HG03064 (cell line): Measurements from ENCODE around the gene BAZ2B.

ENCODE experiments used
- ATAC-seq: cut with Tn5 transposase; IDR thresholded peaks from one replicate; pipeline ENCODE4 v1.9.1; 2021; ENCODE audit warnings: low read depth; ENCODE audit not compliant: unreplicated experiment

The BAZ2B gene

GRCh38 chr2:159484532-159484931 lies 131.8 kb downstream of the BAZ2B start:
- no peak for ATAC-seq

- no peak for ATAC-seq
Measured at GRCh38 chr2:159476329-159476728, 140.0 kb downstream of the BAZ2B start.

DNA sequence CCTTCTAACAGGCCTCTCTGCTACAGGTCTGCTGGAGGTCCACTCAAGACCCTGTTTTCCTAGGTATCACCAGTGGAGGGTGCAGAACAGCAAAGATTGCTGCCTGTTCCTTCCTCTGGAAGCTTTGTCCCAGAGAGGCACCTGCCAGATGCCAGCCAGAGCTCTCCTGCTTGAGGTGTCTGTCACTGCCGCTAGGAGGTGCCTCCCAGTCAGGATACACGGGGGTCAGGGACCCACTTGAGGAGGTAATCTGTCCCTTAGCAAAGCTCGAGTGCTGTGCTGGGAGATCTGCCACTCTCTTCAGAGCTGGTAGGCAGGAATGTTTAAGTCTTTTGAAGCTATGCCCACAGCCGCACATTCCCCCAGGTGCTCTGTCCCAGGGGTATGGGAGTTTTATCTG lies 140.6 kb downstream of the BAZ2B start:
- no peak for ATAC-seq

DNA sequence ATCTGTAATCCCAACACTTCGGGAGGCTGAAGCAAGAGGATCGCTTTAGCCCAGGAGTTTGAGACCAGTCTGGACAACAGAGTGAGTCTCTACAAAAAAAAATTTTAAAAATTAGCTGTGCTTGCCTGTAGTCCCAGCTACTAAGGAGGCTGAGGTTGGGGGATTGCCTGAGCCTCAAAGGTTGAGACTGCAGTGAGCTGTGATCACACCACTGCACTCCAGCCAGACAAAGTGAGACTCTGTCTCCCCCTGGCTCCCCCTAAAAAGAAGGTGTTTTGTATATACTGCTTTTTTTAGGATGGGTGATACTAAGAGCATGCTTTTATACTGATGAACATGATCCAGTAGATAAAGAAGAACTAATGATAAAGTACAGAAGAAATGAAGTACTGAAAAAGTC lies 145.0 kb downstream of the BAZ2B start:
- no peak for ATAC-seq

GRCh38 chr2:159468257-159468656 lies 148.1 kb downstream of the BAZ2B start:
- ATAC-seq = no peak

DNA sequence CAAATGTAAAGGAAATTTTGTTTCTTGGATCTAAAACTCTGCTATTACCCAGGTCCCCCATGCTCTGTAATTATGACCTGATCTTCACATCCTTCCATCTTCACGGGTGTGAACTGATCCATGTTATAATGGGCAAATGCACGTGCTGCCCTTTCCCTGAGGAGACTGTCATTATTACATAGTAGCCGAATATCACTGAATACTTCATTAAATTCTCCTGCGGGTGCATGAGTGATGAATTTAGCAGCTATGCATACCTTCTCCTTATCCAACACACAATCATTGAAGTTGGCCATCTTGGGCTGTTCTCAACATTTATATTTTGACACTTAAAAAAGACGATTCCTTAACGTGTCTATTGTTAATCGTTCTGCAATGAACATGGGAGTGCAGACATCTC lies 153.4 kb downstream of the BAZ2B start:
- ATAC-seq = no peak

DNA sequence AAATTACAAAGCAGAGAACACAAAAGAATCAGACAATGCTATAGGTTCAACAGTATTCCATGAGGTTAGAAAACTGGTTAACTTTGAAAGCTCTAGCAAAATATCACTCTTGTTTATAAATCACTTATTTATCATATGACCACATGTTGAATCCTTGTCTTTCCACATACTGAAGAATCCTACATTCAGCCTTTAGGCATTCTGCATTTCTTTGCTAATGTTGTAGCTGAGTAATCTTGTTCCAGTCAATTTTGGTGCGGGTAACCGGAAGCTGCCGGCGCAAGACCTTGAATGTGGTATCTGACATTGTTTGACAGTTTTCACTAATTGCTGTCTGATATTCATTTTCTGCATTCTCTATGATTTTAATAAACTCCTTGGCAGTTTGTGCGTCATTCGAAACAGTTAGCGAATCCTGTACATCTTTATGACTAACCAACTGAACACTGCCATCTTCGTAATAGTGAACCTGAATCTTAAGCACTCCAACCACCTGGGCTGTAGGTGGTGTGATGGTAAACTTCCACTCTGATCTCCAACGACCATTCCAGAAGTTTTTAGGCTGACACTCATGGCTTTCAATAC lies 154.1 kb downstream of the BAZ2B start:
- ATAC-seq = no peak

DNA sequence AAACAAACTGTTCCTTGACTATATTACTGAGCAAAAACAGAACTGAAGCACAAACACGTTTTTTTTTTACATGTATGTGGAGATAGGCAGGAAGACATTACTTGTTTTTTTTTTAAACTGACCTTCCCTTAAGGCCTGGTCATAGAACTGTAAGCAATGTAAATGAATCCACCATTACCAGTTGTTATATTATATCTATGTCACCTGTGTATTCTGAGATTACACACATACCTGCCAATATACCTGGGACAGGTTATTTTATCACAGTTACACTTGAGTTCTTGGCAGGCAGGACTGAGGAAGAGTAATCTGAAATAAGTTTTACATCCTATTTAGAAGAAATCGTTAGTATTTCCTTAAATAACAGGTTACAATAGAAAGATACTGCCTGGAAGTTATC lies 155.3 kb downstream of the BAZ2B start:
- ATAC-seq = no peak

DNA sequence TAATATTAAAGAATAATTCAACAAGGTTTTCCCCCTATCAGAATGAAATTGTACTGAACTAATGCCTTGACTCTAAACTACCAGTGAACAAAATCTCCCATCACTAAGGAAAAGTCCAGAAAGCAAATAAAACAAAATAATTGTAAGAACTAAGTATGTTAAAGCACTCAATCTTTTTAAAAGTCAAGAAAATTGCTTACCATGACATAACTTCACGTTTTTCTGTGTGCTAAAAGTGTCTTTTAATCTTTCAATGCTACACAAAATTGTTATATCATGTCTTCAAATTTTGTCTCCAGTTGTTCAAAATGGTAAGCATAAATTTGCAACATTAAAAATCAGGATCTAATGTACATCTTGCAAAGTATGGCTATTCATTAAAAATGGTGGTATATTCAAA lies 156.1 kb downstream of the BAZ2B start:
- no peak for ATAC-seq

DNA sequence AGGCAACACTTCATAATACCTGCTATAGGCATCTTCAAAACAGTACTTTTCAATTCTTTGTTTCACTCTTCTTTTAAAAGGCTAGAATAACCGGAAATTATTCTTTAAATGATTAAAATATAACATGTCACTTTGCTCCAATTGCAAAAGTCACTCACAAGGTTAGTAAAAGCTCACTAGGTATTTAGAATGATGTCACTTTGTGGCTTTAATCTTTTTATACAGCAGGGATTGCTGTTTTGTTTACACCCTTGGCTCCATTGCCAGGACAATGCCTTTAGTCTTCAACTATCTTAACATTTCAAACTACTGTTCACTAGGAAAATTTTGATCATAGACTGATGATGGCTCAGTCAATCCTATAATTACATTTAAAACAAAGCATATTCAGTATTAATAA lies 157.1 kb downstream of the BAZ2B start:
- ATAC-seq = no peak

DNA sequence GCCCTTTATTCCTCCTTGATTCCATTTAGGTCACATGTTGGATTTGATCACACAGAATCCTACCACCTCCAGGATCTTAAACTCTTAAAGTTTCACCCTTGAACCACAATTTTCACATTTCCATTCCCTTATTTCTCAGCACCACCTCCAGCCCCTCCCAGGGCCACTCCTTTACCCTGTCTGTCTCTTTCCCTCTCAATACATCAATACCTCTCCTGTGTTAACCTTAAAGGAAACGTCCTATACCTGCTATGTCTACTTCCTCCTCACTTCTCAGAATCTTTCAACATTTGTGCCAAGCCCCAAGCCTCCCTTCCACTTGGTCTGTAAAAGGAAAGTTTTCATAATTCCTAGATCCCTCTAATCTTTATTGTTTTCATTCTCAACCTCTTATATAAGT lies 158.8 kb downstream of the BAZ2B start:
- ATAC-seq = no peak

DNA sequence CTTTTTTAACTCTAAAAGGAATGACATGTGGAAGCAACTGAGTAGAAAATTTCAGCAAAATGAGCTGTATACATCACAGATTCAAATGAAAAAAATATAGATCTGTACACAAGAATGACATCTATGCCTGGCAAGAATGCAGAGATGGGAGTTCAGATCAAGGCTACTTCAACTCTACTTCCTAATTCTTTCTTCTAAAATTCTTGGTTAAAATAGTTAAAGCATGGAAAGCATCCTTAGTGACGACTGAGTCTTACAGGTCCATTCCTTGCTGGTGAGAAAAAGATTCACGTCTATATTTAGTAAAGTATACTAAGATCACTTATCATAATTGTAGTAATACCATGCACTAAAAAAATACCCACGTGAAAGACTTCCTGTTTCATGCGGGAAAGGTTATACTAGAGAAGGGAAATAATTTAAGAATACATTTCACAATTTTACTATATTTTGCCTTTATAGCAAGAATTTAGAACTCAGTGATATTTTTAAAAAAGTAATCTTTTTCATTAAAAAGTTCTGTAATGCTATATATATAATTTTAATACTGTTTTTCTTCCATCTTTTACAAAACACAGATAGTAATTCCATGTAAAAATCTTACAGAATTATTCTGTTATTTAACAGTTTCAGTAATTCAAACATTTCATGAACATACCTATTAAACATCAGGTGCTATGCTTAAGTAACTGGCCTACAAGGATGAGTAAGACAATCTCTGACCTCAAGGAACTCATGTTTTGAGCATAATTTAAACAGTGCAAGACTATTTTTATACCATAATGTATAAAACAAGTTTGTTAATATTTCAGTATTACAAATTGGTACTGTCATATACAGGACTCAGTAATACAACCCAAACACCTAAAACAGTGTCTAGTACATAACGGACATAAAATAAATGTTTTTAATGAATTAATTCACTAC lies 159.6 kb downstream of the BAZ2B start:
- no peak for ATAC-seq

DNA sequence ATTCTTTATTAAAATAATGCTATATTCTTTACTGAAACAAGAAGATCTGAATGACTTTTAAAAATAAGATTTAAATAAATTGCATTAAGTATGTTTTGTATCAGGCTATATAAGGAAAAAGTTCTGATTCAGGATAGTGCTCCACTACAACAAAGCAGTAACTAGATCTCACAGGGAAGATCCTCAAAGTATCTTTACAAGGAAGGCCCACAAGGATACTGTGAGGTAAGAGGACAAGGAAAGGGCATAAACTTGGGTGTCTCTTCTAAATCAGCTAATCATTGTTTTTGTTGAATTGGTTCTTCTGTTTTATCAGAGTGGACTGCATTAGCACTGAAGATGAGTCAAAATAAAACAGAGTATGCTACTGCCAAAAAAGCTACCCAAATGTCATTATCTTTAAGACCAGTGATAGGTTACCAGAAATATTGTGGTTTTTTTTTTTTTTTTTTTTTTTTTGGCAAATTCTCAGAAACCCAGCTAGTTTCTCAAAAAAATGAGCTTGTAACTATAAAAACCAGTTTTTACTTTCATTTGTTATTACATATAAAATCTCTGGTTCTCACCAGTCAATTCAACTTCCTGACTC lies 160.9 kb downstream of the BAZ2B start:
- no peak for ATAC-seq

- ATAC-seq = no peak
Measured at GRCh38 chr2:159454185-159454584, 162.2 kb downstream of the BAZ2B start.

DNA sequence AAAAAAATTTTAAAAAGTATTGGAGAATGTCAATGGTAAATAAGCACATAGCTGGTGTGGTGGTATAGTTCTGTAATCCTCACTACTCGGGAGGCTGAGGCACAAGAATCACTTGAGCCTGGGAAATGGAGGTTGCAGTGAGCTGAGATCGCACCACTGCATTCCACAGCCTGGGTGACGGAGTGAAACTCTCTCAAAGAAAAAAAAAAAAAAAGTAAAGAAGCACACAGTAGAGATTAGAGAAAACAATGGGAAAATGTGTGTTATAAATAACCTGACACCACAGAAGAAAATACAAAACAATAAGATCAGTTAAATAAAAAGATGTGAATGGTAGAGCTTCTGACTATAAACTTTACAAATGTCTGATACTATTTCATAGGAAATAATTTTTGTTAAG lies 166.2 kb downstream of the BAZ2B start:
- no peak for ATAC-seq

- ATAC-seq = no peak
Measured at GRCh38 chr2:159449504-159450124, 166.7 kb downstream of the BAZ2B start.

GRCh38 chr2:159446817-159447216 lies 169.5 kb downstream of the BAZ2B start:
- ATAC-seq = no peak

DNA sequence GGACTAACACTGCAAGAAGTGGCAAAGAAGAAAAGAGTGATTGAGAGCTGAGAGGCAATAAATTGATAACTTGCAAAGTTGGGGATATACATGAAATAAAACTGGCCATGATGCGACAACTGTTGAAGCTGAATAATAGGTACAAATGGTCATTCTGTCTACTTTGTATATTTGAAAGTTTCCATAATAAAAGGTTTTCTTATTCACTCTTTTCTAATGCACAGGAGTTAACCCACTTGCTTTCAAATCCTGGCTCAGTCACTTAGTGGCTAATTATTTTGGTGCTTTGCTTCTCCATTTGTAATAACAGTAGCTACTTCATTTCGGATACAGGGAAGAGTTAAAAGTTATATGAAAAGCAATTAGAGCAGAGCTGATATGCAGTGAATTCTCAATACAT lies 170.1 kb downstream of the BAZ2B start:
- no peak for ATAC-seq

DNA sequence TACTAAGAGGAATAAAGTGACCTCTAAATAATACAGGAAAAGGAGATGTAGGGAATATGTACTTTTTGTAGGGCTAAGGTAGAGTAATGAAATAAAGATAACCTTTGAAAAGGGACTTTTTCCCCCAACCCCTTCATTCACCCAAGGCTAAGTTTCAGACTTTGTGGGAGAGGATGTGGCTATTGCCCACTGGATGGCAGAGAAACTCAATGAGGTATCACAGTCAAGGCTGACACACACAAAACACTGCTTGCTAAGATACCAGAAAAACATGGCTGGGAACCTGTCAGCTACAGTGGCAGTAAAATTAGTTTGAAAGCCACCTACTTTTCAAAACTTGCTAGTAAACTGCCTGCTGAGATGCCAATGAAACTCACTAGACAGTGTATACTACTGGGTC lies 171.0 kb downstream of the BAZ2B start:
- no peak for ATAC-seq

GRCh38 chr2:159444754-159445153 lies 171.6 kb downstream of the BAZ2B start:
- ATAC-seq = no peak

DNA sequence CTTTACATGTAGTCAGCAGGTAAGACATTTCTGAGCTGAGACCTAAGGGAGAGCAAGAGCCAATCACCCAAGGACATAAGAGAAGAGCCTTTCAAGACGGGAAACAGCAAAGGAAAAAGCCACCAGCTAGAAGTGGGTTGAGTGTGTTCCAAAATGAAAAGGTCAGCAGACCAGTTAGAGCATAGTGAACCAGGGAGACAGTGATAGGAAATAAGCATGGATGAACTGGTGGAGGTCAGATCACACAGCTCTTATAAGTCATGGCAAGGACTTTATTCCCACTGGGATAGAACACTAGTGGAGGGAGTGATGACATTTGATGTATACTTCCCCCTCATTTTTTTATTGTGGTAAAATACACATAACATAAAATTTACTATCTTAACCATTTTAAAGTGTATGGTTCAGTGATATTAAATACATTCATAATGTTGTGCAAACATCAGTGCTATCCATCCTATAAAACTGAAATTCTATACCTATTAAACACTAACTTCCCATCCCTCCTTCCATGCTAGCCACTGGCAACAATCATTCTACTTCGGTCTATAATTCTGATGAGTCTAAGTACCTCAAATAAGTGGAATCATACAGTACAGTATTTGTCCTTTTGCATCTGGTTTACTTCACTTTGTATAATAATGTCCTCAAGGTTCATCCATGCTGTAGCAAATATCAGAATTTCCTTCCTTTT lies 174.0 kb downstream of the BAZ2B start:
- no peak for ATAC-seq
